Progenitor cell of endocrine pancreas (in vitro differentiated cells): ENCODE measurements around the gene RIMBP2. TPM values are rescaled to one million over a fixed set of nuclear protein-coding genes. Genes with fewer than 3 reads are reported as not detected.
A peak's percentile ranks its signal among the peaks of the same experiment; 100 is the strongest.

ENCODE experiments used
- DNase-seq: peaks from one replicate; pipeline ENCODE4 v3.0.0; 2021; ENCODE audit warnings: low spot score; ENCODE audit not compliant: unreplicated experiment
- H3K27ac Mint-ChIP-seq: 2 replicates; pipeline ENCODE4 v1.8.0; 2021; ENCODE audit warnings: mild to moderate bottlenecking, moderate library complexity, mixed read lengths
- H3K27me3 Mint-ChIP-seq: 2 replicates; pipeline ENCODE4 v1.8.0; 2021; ENCODE audit warnings: mixed read lengths
- H3K36me3 Mint-ChIP-seq: 2 replicates; pipeline ENCODE4 v1.8.0; 2022; ENCODE audit warnings: mixed read lengths; ENCODE audit not compliant: insufficient read depth
- H3K4me1 Mint-ChIP-seq: 2 replicates; pipeline ENCODE4 v1.8.0; 2021; ENCODE audit warnings: low read depth, mixed read lengths
- H3K4me3 Mint-ChIP-seq: 2 replicates; pipeline ENCODE4 v1.8.0; 2021; ENCODE audit warnings: low read depth, mild to moderate bottlenecking, moderate library complexity, mixed read lengths
- H3K9me3 Mint-ChIP-seq: 2 replicates; pipeline ENCODE4 v1.8.0; 2021; ENCODE audit warnings: low read depth, mixed read lengths
- total RNA-seq: library from RNA; stranded (reverse); gene quantifications from 2 replicates; pipeline ENCODE4 v1.2.1, GENCODE V29; 2021
- TF ChIP-seq, protein P1 (sequence below): fragments of 200-600 bp; sonication (generic); IDR thresholded peaks from one replicate; pipeline ENCODE4 v1.5.0; 2021; ENCODE audit warnings: antibody characterized with exemption, mild to moderate bottlenecking; ENCODE audit not compliant: unreplicated experiment

RIMBP2 gene
- total RNA-seq, 1 donor from 2014 or later: 31.6 TPM

- no peaks in the 10 kb centered on the region for H3K36me3 Mint-ChIP-seq
- H3K9me3 Mint-ChIP-seq: no peaks in the 10 kb centered on the region
- peak overlapping the region; percentile 19 for H3K4me3 Mint-ChIP-seq
- TF ChIP-seq, protein P1, sequence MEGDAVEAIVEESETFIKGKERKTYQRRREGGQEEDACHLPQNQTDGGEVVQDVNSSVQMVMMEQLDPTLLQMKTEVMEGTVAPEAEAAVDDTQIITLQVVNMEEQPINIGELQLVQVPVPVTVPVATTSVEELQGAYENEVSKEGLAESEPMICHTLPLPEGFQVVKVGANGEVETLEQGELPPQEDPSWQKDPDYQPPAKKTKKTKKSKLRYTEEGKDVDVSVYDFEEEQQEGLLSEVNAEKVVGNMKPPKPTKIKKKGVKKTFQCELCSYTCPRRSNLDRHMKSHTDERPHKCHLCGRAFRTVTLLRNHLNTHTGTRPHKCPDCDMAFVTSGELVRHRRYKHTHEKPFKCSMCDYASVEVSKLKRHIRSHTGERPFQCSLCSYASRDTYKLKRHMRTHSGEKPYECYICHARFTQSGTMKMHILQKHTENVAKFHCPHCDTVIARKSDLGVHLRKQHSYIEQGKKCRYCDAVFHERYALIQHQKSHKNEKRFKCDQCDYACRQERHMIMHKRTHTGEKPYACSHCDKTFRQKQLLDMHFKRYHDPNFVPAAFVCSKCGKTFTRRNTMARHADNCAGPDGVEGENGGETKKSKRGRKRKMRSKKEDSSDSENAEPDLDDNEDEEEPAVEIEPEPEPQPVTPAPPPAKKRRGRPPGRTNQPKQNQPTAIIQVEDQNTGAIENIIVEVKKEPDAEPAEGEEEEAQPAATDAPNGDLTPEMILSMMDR: no peak
- no peak for DNase-seq
- no peak overlapping the region for H3K27ac Mint-ChIP-seq
- H3K4me1 Mint-ChIP-seq: peaks cover 15% of the 10 kb centered on the region
- H3K27me3 Mint-ChIP-seq: peaks cover 10% of the 10 kb centered on the region
Measured at GRCh38 chr12:130683811-130684210, 32.3 kb downstream of the RIMBP2 start.

DNA sequence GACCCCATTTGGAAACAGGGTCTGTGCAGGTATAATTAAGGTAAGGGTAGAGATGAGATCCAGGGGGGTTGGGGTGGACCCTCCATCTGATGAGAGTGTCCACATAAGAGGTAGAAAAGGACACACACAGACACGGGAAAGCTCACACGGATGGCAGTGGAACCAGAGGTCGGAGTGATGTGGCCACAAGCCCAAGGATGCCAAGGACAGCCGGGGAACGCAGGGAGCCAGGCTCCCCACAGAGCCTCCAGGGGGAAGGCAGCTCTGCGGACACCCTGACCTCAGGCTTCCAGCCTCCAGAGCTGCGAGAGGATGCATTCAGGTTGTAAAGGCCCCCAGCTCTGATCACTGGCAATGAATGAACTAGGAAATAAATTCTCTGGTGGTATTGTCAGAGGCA, 33.0 kb downstream of the RIMBP2 start:
- Mint-ChIP-seq H3K27ac (no peak overlapping the region), H3K9me3 (no peaks in the 10 kb centered on the region), H3K36me3 (no peaks in the 10 kb centered on the region), H3K4me3 (no peak overlapping the region), H3K4me1 (peaks cover 15% of the 10 kb centered on the region), H3K27me3 (peaks cover 10% of the 10 kb centered on the region)
- DNase-seq: no peak
- TF ChIP-seq, protein P1: no peak

GRCh38 chr12:130680451-130680990, 35.6 kb downstream of the RIMBP2 start:
- H3K27me3 Mint-ChIP-seq: peaks cover 7% of the 10 kb centered on the region
- peaks cover 16% of the 10 kb centered on the region for H3K4me1 Mint-ChIP-seq
- DNase-seq: no peak
- no peaks in the 10 kb centered on the region for H3K9me3 Mint-ChIP-seq
- H3K27ac Mint-ChIP-seq: no peak overlapping the region
- no peak overlapping the region for H3K4me3 Mint-ChIP-seq
- TF ChIP-seq, protein P1: no peak
- H3K36me3 Mint-ChIP-seq: no peaks in the 10 kb centered on the region

- no peak for DNase-seq
- Mint-ChIP-seq H3K27me3 (peaks cover 5% of the 10 kb centered on the region), H3K4me3 (no peak overlapping the region), H3K9me3 (no peaks in the 10 kb centered on the region), H3K4me1 (peaks cover 7% of the 10 kb centered on the region), H3K27ac (no peak overlapping the region), H3K36me3 (no peaks in the 10 kb centered on the region)
- TF ChIP-seq, protein P1: no peak
Measured at GRCh38 chr12:130677957-130678558, 38.0 kb downstream of the RIMBP2 start.

GRCh38 chr12:130675791-130676190, 40.3 kb downstream of the RIMBP2 start:
- no peaks in the 10 kb centered on the region for H3K9me3 Mint-ChIP-seq
- H3K27me3 Mint-ChIP-seq: peaks cover 3% of the 10 kb centered on the region
- TF ChIP-seq, protein P1: no peak
- no peak overlapping the region for H3K27ac Mint-ChIP-seq
- peaks cover 7% of the 10 kb centered on the region for H3K4me1 Mint-ChIP-seq
- H3K4me3 Mint-ChIP-seq: no peak overlapping the region
- DNase-seq: no peak
- H3K36me3 Mint-ChIP-seq: no peaks in the 10 kb centered on the region
